Activated CD4-positive, alpha-beta T cell treated with anti-CD3 and anti-CD28 coated beads for 48 hours (primary cell): ENCODE data around the gene EHD1.

Experiments used
- DNase-seq: peaks from one replicate; pipeline ENCODE4 v3.0.0-alpha.2; 2020

EHD1 gene

DNA sequence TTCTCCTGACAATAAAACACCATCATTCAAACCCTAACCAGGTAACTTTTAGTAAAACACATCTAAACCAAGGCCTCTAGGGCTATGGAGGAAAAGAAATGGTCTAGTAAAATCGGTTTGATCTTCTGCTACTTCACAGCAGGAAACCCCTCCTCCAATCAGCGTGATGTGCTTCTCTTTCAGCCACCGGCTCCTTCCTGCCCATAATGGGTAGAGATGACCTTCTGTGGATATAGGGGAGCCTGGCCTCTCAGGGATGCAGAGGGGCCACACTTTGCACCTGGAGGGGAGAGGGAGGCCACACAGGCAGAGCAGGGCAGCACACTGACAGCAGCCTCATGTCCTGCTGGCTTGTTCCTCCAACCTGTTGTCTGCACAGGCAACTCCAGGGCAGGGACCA is 6.9 kb downstream of the EHD1 start:
- DNase-seq = no peak

DNA sequence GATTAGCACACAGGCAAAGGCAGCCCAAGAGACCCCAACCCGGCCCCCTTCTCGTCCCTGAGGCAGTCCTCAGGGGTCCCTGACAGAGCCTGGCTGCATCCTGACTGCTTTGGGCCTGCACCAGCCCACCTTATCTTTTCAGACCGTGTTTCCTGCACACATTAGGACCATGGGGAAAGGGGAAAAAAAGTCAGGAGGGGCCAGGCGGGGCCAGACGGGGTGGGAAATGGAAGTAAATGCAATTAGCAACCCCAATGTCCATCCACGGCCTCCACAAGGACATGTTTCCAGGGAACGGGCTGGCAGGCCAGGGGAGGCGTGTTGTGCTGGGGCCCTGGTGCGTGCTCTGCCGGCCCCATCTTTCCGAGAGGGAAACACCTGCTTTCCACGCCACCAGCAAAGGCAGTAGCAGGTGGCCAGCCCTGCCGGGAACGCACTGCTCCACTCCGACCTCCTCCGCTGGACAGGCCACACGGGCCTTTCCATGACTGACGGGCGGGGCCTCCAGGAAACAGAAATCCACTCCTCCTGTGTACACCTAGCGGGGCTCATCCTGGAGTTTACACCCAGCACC is 7.4 kb downstream of the EHD1 start:
- no peak for DNase-seq

DNA sequence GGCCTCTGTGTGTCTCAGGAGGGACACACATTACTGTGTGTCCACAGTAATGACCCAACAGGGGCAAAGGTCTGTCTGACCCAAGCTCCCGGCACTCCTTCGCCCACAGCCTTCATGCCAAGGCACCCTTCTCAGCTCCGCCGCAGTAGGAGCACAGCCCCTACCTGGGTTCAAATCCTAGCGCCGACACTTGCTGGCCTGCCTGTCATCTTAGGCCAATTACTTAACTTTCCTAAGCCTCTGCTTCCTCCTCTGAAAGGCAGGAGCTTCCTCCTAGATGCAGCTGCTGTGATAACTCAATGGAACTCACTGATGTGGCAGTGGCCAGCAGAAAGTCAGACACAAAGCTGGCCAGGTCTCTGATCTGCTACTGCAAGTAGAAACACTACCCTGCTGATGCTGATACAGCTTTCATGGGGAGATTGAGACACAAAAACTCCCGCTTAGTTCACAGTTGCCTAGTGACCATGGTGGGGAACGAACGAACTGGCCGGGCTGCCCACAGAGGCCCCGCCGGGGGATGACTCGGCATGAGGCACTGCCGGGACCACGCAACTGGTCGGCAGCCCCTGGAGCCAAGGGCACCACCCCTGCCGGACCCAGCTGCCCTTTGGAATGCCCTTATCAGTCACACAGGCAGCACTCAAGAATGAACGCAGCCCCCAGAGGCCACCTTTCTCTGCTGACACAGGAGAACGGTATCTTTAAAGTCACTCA is 8.1 kb downstream of the EHD1 start:
- DNase-seq = no peak

DNA sequence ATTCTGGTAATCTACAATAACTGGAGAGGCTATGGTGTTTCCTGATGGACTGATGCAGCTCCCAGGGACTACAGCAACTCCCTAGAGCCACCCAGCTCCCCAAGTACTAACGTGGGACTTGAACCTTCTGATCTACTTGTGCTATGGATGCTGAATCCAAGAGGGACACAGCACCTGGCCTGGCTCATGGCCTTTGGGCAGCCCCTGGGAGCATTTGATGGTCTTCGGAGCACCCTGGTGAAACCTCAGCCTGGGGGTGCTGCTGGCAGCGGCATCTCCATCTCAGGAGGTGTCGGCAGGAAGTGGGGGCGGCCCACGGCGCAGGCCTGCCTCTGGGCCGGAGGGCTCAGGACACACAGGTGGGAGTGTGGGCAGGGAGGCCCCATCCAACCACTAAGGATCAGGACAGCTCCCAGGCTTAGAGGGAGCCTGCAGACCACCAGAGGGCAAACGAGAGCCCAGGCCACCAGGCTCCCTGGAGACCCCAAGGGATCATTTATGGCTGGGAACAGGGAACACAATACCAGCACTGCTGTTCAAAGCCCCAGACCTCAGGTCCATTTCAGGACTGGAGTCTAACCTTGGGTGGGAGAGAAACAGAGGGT is 8.7 kb downstream of the EHD1 start:
- DNase-seq = no peak

DNA sequence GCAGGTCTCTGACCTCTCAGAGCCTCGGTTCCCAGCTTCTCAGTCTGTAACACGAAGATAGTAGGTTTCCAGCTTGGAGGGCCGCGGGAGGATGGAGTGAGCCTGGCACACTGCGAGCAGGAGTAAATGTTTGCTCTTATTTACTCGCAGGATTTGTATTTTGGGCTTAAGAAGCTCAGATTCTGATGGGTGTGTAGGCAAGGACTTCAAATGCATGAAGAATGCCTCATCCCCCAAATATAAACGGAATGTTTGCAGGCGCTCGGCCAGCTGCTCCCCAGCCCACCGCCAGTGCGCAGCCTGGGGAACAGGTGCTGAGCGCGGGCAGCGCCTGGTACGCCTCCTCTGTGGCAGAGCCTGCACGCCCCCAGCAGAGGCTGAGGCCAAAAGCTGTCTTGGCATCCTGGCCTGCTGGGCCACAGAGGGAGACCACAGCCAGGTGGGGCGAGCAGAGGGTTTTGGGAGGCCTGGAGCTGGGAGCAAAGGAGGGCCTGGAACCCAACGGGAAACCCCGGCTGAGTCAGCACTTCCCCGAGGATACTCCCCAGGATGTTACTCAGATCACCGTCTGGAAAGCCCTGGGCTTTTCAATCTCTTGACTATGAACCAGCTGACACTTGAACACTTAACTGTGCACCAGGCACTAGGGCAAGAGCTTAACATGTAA is 9.4 kb downstream of the EHD1 start:
- DNase-seq = no peak

DNA sequence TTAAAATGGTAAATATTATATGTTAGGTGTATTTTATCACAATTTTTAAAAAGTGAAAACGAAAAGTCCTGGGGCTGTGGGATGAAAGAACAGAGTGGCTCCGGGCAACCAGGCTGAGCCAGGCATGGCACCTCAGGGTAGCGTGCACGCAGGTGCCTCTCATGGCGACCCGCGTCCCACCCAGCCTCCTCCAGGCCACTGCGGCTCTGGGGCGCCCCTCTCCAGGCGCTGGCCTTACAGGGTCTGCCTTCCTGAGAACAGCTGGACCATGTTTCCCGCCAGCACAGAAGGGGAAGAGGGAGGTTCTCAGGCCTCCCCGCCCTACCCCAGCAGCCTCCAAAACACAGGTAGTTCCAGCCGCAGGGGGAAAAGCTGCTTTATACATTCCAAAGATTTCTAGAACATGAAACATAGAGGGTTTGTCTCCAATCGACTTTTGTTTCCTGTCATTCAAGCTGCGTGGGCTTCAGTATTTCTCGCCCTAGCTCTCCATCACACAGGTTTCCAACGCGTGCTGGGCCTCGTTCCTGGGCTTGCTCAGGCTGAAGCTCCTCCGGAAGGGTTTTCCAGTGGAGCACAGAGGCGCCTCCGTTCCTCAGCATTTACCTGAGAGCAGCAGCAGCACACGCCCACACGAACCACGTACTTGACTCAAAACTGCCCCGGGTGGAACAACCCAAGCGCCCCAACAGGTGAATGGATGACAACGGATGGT is 10.5 kb downstream of the EHD1 start:
- peak; percentile 55 for DNase-seq

DNA sequence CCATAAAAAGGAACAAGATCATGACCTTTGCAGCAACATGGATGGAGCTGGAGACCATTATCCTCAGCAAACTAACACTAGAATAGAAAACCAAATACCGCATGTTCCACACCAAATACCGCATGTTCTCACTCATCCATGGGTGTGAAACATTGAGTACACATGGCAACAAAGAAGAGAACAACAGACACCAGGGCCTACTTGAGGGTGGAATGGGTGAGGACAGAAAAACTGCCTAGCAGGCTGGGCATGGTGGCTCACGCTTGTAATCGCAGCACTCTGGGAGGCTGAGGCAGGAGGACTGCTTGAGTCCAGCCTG is 12.3 kb downstream of the EHD1 start:
- no peak for DNase-seq

DNA sequence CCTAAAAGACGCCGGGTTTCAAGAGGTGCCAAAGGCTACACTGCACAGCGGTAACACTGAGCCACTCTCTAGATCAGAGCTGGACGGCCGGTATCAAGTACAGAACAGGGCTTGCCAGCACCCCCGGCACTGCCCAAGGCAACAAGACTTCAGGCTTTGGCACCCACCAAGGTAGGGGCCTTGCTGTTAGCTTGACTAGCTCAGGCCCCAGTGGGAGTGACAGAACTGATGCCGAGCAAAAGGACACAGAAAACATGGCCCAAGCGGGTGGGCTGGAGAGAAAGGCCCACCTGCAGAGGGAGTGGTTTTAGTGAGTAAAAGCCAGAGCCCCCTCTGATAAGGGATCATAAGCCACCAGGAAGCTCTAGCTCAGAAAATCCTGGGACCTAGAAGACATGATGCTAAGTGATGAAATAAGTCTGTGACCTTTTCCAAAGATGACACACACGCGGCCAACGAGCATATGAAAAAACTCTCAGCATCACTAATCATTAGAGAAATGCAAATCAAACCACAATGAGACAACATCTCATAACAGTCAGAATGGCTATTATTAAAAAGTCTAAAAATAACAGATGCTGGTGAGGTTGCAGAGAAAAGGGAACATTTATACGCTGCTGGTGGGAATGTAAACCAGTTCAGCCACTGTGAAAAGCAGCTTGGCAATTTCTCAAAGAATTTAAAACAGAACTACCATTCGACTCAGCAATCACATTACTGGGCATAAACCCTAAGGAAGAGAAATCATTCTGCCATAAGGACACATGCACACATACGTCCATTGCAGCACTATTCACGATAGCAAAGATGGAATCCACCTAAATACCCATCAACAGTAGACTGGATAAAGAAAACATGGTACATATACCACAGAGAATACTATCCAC is 12.9 kb downstream of the EHD1 start:
- peak; percentile 74 for DNase-seq

DNA sequence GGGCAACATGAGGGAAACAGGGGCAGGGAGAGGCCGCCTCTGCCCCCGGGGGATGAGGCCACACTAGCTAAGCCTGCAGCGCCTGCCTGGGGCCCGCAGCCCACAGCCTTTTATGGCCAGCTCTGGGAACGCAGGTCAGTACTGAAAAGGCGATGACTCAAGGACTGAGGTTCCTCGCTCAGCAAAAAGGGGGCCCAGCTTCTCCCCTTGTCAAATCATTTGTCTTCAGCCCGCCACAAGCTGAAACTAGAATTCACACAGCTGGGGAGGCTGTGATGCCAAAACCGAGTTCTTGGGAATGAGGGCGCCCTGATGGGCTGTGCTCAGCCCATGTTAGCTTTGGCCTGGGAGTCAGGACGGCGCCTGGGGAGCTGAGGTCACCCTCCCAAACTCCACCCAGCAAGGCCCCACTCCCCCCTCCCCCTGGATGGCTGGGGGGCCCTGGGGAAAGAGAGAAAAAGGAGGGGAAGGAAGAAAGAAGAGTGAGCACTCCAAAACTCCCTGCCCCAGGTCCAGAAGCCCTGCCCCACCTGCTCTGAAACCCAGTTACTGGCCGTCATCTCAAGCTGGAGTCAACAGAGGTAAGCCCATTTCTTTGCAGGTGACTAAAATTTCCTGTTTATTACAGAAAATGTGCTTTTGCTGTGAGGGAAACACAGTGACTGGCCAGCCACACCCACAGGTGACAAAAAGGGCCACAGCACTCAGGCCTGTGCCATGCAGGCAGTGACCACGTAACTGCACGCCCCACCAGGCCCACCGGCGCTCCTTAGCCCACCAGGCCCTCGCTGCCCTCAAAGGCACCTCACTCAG is 13.7 kb downstream of the EHD1 start:
- peak; percentile 84 for DNase-seq

DNA sequence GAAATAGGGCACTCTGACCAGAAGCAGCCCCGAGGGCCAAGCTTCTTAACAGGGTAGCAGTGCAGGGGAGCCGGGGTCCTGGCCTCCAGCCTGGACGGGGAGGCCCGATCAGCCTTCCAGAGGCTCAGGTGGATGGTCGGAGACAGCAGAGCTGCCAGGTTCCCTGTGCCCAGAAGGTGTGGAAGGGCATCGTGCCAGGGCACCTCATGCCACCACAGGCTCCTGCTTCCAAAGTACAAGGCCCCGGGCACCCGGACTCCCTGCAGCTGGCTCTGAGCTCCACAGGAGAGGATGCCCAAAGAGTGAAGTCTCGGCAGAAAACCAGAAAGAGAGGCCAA is 14.3 kb downstream of the EHD1 start:
- no peak for DNase-seq

DNA sequence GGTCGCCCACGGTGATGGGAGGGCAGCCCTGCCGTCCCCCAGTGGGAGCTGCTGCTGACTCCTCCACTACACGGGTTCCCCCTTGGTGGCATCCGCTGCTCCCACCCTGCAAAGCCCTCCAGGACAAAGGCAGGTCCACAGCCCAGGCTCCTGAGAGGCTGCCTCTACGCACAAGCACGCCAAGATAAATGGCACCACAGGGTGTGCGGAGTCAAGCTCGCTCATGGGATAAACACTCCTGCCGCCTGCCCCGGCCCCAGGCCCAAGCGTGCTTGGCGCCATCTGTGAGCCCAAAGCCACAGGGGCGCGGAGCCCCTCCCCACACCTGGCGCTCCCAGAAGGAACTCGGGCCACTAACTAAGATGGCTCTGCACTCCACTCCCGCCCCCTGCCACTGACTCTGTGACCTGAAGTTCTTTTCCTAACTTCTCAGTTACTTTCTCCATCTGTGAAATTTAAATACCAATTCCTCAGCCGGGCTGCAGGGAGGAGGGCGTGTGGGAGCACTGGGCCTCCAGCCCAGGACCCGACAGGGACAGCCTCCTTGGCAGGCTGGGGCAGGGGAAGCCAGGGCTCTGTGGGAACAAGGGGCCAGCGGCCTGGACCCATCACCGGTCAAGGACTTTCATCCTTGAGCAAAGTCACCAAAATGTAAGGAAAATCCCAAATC is 14.9 kb downstream of the EHD1 start:
- no peak for DNase-seq

DNA sequence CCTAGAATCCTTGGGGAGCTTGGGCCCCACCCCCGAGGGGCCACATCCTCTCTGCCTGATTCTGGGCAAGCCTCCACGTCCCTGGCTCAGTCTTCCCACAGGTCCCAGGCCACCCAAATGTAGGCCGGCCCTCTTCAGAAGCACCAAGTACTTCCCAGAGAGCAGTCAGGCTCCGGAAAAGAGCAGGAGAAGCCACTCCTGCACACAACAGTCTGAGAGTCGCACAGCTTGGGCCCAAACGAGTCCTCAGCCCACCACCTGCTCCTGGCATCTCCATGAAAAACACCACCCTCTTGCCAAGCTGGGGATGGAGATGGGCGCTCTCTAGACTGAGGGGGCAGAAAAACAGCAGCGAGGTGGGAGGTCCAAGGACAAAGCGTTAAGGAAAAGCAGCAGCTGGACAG is 15.4 kb downstream of the EHD1 start:
- no peak for DNase-seq

DNA sequence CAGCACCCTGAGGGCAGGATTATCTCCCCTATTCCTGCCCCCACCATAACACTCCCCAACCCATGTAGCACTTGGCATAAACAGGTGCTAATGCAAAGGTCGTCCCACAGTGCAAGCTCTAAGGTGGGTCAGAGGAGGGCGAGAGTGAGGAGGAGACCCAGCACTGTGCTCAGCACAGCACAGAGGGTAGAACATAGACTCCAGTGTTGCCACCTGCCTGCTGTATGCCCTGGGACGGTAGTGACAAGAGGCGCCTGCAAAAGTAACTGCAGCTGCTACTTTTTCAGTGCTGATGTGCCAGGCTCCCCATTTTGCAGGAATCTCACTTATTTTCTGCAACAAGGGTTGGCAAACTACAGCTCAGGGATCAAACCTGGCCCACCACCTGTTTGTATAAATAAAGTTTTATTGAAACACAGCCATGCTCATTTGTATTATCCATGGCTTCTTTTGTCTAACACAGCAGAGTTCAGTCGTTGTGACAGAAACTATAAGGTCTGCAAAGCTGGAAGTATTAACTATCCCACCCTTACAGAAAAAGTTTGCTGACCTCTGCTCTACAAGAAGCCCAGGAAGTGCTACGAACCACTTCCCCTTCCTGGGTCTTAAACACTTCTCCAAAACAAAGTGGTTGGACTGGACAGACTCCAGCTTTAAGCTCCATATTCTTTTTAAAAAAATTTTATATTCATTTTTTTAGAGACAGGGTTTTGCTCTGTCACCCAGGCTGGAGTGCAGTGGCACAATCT is 17.0 kb downstream of the EHD1 start:
- no peak for DNase-seq

DNA sequence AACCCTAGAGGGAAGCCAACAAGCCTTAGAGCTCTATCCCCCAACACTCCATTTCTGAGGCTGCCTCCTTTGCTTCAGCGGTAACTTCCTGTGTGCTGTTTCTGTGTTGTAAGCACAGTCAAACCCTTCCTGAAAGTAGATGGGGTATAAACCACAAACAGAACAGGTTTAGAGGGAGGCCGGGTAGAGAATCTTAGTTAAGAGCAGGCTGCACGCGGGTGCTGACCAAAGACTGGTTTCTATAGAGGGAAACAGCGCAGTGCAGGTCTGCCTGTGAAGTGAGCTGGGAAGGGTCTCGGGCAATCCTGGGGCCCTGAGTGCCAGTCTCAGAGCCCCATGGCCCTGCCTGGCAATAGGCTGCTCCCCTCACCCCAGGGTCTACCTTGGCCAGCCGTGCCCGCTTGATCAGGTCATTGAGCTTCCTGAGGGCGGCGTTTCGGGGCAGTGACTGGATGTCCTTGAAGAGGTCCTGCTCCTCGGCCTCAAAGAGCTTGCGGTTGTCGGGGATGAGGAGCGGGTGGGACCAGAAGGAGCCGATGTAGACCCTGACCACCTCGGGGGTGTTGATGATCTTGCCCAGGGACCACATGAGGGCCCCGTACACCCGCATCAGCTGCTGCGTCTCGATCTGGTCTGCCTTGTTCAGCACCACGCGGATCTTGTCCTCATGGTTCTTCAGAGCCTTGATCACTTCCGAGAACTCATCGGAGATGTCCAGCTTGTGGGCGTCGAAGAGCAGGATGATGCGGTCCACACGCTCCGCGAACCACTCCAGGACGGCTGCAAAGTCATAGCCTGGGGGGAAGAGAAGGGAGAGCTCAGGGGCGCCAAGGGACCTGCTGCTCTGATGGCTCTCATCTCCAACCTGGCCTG is 18.6 kb downstream of the EHD1 start:
- DNase-seq = peak; percentile 80

DNA sequence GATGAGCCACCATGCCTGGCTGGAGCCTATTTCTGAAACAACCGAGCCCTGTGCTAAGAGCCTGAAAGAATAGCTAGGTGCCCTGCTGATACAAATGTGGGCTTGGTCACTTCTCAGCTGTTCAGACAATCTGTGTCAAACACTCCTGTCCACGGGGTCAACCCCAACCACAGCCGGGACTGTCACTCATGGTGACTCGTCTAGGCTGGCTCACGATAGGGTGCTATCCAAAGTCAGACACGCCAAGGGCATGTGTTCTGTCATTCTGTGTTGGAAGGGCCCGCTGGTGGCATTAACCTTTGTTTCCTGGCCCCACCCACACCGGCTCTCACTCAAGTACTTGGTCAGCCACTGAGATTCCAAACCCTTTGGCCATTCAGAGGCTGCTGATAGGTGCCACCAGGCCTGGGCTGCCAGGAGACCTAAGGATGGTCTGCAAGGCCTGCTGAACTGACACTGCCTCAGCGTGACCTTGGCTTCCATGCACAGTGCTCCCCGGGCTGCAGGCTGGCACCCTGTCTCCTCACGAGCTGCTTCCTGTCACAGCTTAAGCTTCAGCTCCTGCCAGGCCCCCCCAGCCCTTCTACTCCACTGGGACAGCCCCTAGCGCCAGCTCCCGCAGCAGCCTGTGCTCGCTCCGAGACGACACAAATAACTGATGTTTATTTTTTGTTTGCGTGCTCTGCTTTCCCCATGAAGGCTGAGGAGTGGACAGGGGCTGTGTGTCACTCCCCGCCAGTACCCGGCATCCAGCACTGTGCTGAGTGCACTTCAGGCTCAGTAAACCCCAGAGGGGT is 19.8 kb downstream of the EHD1 start:
- DNase-seq = peak; percentile 73

DNA sequence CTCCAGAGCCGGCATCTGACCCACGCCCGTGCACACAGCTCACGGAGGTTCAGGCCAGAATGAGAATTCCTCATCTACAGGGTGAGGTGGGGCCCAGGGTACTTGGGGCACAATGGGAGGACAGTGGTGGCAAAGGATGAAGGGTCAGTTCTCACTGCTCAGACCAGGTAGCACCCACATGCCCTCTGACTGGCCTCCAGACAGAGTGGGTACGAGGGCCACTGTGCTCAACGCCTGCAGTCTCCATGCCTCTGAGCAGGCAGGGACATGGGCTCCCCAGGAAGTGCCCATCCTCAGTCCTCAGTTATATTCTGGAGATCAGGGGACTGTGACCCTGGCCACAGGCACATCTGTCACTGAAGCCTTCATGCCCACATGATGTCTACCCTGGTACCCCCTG is 20.9 kb downstream of the EHD1 start:
- no peak for DNase-seq

DNA sequence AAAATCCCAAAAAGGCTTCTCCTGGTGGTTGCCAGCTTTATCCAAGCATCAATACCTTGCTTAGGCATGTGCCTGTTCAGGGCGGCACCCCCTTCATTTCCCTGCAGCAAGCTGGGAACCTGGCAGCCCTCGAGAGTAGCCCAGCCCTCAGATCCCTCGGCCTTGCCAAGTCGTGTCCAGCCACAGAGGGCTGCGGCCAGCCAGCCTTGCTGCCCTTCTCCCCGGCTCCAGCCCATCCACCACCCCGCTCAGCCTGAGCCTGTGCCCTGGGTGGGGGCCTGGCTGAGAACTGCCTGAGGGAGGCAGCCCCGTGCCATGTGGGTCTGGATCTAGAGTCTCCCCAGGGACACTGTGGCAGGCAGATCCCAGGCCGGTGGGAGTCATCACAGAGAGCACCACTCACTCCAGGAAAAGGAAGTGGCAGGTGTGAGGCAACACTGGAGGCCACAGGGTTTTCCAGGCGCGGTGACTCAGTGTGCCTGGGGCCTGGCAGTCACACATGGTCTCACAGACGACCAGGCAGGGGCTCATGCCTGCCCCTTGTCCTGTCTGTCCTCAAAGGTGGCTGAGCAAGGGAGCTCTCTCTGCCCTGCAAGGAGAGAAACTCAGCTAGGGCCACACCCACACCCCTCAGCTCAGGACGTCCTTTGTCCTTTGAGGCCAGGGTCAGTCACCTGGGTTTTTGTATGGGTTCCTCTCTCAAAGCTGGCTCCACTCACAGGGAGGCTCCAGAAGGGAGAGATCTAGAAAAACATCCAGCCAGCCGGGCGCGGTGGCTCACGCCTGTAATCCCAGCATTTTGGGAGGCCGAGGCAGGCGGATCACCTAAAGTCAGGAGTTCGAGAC is 21.8 kb downstream of the EHD1 start:
- DNase-seq = peak; percentile 82
